LNCaP clone FGC (cell line): ENCODE measurements around the gene RANBP3.
"Not testable (repeated sequence)": the region's sequence is repeated elsewhere in the genome, so short reads cannot be mapped to it uniquely, and the experiment has no call there.

Experiments
- DNase-seq: peaks from one replicate; pipeline ENCODE4 v3.0.0-alpha.2; 2011; ENCODE audit warnings: low read depth
- H3K4me3 ChIP-seq: 2 replicates; pipeline ENCODE4 v1.5.1; 2011; ENCODE audit warnings: mild to moderate bottlenecking, low read depth, low read length, control low read depth
- TF ChIP-seq, protein P1 (sequence below): IDR thresholded peaks from 2 replicates; pipeline ENCODE4 v1.5.1; 2012; ENCODE audit warnings: mild to moderate bottlenecking; ENCODE audit not compliant: control insufficient read depth, insufficient read depth; ENCODE audit errors: extremely low read depth

The RANBP3 gene

DNA sequence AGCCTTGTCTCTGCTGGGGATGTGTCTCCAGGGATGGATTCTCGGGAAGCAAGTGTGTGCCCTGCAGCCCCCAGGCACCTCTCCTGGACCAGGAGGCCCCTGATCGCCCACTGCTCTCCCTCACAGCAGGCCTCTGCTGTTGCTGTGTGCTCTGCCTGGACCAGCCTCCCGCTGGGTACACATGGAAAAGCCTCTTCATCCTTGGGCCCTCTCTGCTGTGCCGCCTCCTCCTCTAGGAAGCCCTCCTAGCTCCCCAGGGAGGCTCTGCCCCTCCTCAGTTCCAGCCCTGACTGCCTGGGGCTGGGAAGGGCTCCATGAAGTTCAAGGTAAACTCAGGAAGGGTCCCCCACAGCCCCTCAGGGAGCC, 86.4 kb downstream of the RANBP3 start:
- H3K4me3 ChIP-seq: no peak overlapping the region
- TF ChIP-seq, protein P1, sequence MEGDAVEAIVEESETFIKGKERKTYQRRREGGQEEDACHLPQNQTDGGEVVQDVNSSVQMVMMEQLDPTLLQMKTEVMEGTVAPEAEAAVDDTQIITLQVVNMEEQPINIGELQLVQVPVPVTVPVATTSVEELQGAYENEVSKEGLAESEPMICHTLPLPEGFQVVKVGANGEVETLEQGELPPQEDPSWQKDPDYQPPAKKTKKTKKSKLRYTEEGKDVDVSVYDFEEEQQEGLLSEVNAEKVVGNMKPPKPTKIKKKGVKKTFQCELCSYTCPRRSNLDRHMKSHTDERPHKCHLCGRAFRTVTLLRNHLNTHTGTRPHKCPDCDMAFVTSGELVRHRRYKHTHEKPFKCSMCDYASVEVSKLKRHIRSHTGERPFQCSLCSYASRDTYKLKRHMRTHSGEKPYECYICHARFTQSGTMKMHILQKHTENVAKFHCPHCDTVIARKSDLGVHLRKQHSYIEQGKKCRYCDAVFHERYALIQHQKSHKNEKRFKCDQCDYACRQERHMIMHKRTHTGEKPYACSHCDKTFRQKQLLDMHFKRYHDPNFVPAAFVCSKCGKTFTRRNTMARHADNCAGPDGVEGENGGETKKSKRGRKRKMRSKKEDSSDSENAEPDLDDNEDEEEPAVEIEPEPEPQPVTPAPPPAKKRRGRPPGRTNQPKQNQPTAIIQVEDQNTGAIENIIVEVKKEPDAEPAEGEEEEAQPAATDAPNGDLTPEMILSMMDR: no peak
- no peak for DNase-seq

DNA sequence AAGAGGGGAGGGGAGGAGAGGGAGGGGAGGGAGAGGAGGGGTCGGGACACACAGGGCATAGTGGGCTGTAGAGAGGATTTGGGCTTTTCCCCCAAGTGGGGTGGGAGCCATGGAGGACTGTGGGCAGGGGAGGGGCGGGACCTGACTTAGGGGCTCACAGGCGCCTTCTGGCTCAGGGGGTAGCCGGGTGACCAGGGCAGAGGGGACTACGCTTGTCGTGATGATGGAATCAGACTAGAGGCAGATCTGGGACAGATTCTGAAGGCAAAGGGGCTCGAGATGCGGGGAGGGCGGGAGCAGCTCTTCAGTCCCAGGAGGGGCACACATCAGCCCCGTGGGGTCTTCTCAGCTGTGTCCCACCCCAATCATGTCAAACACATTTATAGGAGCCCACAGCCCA, 87.8 kb downstream of the RANBP3 start:
- H3K4me3 ChIP-seq: no peak overlapping the region
- DNase-seq: no peak
- TF ChIP-seq, protein P1: no peak

DNA sequence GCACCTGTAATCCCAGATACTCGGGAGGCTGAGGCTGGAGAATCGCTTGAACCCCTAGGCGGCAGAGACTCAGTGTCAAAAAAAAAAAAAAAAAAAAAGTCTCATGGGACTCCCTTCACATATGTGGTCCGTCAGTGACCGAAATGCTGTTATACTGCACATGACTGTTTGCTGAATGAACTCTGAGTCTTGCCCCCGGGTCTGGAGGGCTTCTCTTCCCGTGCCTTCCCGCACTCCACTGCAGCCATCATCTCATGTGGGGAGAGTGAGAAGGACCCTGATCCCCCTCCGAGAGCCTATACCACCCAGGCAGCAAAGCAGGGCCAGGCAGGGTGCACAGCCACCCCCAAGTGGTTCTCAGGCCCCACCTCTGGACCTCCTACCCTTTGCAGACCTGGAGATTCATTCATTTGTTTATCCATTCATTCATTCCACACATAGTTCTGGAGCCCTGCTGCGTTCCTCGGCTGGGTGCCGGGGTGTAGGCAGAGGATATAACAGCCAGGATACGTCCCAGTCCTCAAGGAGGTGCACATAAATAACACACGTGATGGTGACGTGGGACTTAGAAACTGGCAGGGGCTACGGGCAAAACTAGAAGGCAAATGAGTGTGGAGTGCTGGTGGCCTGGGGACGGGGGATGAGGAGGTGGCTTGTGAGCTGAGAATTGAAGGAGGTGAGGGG, 88.5 kb downstream of the RANBP3 start:
- TF ChIP-seq, protein P1: no peak

DNA sequence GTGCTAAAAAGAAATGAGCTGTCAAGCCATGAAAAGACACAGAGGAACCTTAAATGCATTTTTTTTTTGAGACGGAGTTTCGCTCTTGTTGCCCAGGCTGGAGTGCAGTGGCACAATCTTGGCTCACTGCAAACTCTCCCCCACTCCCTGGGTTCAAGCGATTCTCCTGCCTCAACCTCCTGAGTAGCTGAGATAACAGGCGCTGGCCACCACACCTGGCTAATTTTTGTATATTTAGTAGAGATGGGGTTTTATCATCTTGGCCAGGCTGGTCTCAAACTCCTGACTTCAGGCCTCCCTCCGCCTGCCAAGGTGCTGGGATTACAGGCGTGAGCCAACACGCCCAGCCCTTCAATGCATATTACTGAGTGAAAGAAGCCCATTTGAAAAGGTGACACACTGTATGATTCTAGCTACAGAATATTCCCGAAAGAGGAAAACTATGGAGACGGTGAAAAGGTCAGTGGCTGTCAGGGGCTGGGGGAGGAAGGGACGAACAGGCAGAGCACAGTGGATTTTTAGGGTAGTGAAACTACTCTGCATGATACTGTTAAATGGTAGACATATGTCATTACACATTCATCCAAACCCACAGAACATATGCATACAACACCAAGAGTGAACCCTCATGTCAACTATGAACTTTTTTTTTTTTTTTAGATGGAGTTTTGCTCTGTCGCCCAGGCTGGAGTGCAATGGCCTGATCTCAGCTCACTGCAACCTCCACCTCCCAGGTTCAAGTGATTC, 93.7 kb downstream of the RANBP3 start:
- H3K4me3 ChIP-seq, DNase-seq: not testable (repeated sequence)

More for the DNA sequence above, 88.5 kb downstream of the RANBP3 start:
- H3K4me3 ChIP-seq: no peak overlapping the region
- DNase-seq: no peak

DNA sequence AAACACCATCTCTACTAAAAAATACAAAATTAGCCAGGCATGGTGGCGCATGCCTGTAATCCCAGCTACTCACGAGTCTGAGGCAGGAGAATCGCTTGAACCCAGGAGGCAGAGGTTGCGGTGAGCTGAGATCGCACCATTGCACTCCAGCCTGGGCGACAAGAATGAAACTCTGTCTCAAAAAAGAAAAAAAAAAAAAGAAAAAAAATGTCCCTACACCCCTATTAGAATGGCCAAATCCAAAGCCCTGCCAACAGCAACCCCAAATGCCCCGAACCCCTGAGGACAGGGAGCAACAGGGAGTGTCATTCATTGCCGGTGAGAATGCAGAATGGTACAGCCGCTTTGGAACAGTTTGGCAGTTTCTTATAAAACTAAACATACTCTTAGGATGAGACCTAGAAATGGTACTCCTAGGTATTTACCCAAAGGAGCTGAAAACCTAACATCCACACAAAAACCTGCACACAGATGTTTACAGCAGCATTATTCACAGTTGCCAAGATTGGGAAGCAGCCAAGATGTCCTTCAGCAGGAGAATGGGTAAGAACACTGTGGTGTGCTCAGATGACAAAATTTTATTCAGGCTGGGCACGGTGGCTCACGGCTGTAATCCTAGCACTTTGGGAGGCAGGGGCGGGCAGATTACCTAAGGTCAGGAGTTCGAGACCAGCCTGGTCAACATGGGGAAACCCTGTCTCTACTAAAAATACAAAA, 94.6 kb downstream of the RANBP3 start:
- not testable (repeated sequence) for DNase-seq, H3K4me3 ChIP-seq

DNA sequence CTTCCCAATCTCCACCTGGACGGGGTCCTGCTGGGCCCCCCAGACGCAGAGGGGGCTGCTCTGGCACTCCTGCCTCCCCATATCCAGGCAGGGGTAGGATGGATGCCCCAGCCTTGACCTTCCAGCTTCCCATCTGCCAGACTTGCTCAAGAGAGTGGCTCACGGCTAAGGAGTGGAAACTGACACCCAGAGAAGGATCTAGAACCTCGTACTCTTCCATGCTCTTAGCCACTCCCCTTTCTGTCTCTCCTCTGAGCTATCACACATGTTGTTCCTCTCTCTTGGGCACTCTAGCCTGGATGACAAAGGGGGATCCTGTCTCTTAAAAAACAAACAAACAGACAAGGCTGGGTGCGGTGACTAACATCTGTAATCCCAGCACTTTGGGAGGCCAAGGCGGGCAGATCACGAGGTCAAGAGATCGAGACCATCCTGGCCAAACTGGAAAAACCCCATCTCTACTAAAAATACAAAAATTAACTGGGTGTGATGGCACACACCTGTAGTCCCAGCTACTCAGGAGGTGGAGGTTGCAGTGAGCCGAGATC, 95.4 kb downstream of the RANBP3 start:
- no peak for DNase-seq
- no peak overlapping the region for H3K4me3 ChIP-seq
- TF ChIP-seq, protein P1: no peak

DNA sequence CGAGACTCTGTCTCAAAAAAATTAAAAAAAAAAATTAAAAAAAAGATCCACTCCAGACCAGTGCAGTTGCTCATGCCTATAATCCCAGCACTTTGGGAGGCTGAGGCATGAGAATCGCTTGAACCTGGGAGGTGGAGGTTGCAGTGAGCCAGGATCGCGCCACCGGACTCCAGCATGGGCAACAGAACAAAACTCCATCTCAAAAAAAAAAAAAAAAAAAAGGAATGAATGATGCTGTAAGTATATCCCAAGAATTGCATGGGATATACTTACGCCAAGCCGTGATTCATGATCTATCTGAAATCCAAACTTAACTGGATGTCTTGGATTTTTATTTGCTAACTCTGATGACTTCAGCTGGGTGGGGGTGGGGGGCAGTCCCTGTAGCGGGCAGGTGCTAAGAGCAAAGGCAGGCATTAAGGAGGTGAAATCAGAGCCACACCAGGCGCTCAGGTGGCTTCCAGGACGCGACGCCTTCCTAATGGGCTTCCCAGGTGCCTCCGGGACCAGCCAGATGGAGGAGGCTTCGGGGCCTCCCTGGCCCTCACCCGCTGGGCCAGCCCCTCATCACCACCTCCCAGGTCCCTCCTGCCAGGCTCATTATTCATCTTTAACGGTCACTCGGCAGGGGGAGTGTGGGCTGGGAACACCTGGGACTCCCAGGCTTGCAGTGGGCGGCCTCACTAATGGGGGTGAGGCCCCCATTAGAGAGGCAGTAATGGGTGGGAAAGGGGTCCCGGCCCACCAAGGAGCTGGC, 96.2 kb downstream of the RANBP3 start:
- TF ChIP-seq, protein P1: no peak
- no peak for DNase-seq

More for the DNA sequence above, 96.2 kb downstream of the RANBP3 start:
- H3K4me3 ChIP-seq: no peak overlapping the region
